GM12892 (cell line): ENCODE measurements around the gene CCDC47.

Source experiments
- POLR2A ChIP-seq: IDR thresholded peaks from 2 replicates; pipeline ENCODE4 v1.6.1; 2011; ENCODE audit warnings: low read depth, low read length, control low read depth
- POLR2AphosphoS5 ChIP-seq: IDR thresholded peaks from 2 replicates; pipeline ENCODE4 v1.6.1; 2011; ENCODE audit warnings: low read depth, low read length, control low read depth

GRCh38 chr17:63705657-63706056 is 67.7 kb downstream of the CCDC47 start:
- TF ChIP-seq POLR2AphosphoS5 (no peak), POLR2A (no peak)
